Activated naive CD8-positive, alpha-beta T cell treated with anti-CD3 and anti-CD28 coated beads for 36 hours (primary cell): ENCODE data around the gene SKIDA1. TPM values are rescaled to one million over a fixed set of nuclear protein-coding genes. Genes with fewer than 3 reads are reported as not detected.
A peak's percentile ranks its signal among the peaks of the same experiment; 100 is the strongest.

ENCODE experiments used
- DNase-seq: peaks from one replicate; pipeline ENCODE4 v3.0.0; 2021
- H3K27ac Mint-ChIP-seq: one replicate; pipeline ENCODE4 v1.8.0; 2022; ENCODE audit warnings: mild to moderate bottlenecking, moderate library complexity, mixed read lengths
- H3K27me3 Mint-ChIP-seq: one replicate; pipeline ENCODE4 v1.8.0; 2022; ENCODE audit warnings: mild to moderate bottlenecking, mixed read lengths
- H3K36me3 Mint-ChIP-seq: one replicate; pipeline ENCODE4 v1.8.0; 2021; ENCODE audit warnings: mild to moderate bottlenecking, mixed read lengths
- H3K4me1 Mint-ChIP-seq: one replicate; pipeline ENCODE4 v1.8.0; 2021; ENCODE audit warnings: mixed read lengths
- H3K4me3 Mint-ChIP-seq: one replicate; pipeline ENCODE4 v1.8.0; 2022; ENCODE audit warnings: mild to moderate bottlenecking, moderate library complexity, mixed read lengths
- H3K9me3 Mint-ChIP-seq: one replicate; pipeline ENCODE4 v1.8.0; 2022; ENCODE audit warnings: mixed read lengths
- total RNA-seq, 2 experiments: library from RNA; stranded (reverse); gene quantifications; one replicate each; pipeline ENCODE4 v1.2.3, GENCODE V29; 2021

Gene SKIDA1
- total RNA-seq, 2 experiments from 2014 or later, result 0.54 TPM; not detected in 1

DNA sequence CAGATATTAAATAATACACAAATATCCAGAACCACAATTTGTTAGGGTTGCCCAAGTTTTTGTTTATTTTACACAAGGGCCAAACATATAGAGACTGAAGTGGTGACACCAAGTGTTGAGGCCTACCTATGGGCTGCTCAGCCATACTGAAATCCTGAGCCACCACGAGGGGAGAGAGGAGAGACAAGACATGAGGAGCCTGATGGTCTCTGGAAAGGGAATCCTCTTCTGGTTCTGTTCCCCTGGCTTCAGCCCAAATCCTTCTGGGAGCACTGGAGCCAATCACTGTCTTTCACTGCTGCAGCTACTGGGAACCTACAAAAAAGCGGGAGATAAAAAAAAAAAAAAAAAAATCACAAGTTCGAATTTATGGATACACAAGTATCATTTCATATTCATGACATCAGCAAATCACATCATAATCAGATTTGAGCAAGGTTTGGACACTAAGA, 1.9 kb downstream of the SKIDA1 start:
- Mint-ChIP-seq H3K4me1 (peaks cover 43% of the 10 kb centered on the region), H3K4me3 (no peak overlapping the region), H3K27me3 (peaks cover 92% of the 10 kb centered on the region)

DNA sequence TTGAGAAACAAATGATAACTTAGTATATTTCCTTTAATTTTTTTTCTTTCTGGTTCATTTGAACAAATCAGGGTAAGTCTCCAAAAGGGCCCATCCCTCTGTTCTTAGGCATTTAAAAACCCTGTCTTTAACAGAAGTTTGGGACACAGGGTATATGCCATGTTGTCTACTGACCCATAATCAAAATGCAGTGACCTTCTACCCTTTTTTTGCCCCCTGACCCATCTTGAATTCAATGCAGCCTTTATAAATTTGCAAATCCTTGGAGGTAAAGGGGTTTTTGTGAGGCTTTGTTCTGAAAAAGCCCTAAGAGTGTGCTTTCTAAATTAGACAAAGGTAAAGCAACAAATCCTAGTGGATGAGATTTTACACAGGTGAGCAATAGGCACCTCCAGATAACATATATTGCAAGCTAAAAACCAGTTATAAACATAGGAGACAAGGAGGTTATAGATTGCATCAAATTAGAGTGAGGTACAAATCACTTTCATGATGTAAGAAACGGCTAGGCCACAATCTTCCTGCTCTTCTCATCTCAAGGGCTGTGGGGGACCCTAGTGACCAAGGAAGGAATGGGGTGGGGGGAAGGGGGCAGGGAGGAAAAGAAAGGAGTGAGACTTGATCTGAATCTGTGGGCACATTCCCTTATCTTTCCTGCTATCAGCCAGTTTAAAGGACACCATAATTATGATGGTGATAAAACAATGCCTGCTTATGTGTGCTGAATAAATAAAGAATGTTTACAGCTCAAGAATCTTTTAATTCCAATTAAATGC, 2.7 kb downstream of the SKIDA1 start:
- H3K27ac Mint-ChIP-seq, result no peak overlapping the region
- no peaks in the 10 kb centered on the region for H3K9me3 Mint-ChIP-seq
- no peak for DNase-seq
- peaks cover 43% of the 10 kb centered on the region for H3K4me1 Mint-ChIP-seq
- H3K27me3 Mint-ChIP-seq, result peaks cover 92% of the 10 kb centered on the region
- no peaks in the 10 kb centered on the region for H3K36me3 Mint-ChIP-seq
- no peak overlapping the region for H3K4me3 Mint-ChIP-seq

More for the DNA sequence above, 1.9 kb downstream of the SKIDA1 start:
- Mint-ChIP-seq H3K36me3 (no peaks in the 10 kb centered on the region), H3K27ac (no peak overlapping the region), H3K9me3 (no peaks in the 10 kb centered on the region)
- no peak for DNase-seq

DNA sequence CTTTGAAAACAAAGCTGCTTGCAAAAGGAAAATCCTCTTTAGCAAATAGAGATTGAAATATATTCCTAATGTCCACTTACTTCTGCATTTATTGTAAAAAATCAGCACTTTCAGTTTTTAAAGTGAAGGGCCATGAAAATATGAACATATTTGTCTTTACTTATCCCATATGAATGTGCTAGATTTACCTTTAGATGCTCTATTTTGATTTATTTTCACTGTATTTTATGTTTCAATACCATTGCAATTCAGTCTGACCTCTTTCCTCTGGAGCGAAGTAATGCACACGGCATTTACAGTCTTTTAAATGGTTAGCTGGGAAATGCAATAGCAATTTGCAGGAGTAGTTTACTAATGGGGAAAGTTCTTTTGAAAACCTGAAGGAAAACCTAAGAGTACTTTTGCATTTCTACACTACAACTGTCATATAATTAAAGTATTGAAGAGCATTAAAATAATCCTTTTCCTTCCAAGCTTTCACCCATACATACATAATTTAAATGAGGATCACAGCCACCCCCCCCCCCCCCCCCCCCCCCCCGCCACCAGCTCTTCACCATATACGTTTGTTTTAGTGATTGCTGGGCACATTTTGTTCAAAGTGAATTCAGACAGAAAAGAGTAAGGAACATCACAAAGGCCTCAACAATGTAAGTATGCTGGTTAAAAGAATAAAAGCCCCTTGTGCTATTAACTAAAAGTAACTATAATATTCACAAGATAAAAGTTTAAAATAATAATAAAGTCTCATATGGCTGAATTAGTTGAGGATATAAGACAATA, 3.5 kb downstream of the SKIDA1 start:
- peaks cover 94% of the 10 kb centered on the region for H3K27me3 Mint-ChIP-seq
- no peaks in the 10 kb centered on the region for H3K9me3 Mint-ChIP-seq
- H3K27ac Mint-ChIP-seq, result no peak overlapping the region
- H3K4me3 Mint-ChIP-seq, result no peak overlapping the region
- H3K4me1 Mint-ChIP-seq, result peaks cover 44% of the 10 kb centered on the region
- no peak for DNase-seq
- H3K36me3 Mint-ChIP-seq, result no peaks in the 10 kb centered on the region

DNA sequence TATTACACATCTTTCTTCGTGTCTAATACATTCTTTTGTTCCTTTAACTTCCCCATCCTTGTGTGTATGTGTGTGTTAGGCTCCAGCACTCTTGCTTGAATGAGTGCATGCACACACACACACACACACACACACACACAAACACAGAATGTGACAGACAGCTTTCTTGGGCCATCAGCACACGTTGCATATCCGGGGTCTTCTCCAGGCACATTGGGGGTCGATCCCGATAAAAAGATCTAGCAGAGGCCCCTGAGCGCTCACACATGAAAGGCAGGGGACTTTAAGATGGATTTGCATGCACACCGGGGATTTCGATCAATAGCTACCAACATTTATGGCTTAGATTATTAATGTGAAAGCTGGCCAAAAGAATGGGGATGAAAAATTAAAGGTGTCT, 4.5 kb downstream of the SKIDA1 start:
- no peak overlapping the region for H3K4me3 Mint-ChIP-seq
- H3K4me1 Mint-ChIP-seq, result peaks cover 42% of the 10 kb centered on the region
- DNase-seq, result no peak
- peaks cover 1% of the 10 kb centered on the region for H3K36me3 Mint-ChIP-seq
- peaks cover 92% of the 10 kb centered on the region for H3K27me3 Mint-ChIP-seq
- H3K9me3 Mint-ChIP-seq, result no peaks in the 10 kb centered on the region
- H3K27ac Mint-ChIP-seq, result no peak overlapping the region

DNA sequence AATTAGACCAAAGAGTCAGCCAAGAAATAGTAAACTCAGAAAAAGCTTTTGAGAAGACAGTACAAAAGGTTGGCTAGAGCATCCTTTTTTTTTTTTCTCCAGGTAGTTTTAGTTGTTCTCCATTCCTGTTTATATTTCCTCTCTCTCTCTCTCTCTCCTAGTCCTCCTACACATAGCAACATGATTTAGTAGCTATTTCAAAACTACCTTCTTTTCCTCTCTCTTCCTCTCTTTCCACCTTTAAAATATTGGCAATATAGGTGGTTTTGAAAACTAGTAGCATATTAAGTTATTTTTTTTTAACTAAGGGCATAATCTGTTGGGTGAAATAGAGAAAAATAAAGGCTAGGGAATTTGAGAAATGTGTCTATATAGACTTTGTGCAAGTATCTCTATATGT, 5.0 kb downstream of the SKIDA1 start:
- H3K27ac Mint-ChIP-seq, result no peak overlapping the region
- H3K36me3 Mint-ChIP-seq, result peaks cover 3% of the 10 kb centered on the region
- H3K9me3 Mint-ChIP-seq, result no peaks in the 10 kb centered on the region
- H3K27me3 Mint-ChIP-seq, result peaks cover 93% of the 10 kb centered on the region
- peaks cover 45% of the 10 kb centered on the region for H3K4me1 Mint-ChIP-seq
- H3K4me3 Mint-ChIP-seq, result peak overlapping the region; percentile 42
- no peak for DNase-seq

DNA sequence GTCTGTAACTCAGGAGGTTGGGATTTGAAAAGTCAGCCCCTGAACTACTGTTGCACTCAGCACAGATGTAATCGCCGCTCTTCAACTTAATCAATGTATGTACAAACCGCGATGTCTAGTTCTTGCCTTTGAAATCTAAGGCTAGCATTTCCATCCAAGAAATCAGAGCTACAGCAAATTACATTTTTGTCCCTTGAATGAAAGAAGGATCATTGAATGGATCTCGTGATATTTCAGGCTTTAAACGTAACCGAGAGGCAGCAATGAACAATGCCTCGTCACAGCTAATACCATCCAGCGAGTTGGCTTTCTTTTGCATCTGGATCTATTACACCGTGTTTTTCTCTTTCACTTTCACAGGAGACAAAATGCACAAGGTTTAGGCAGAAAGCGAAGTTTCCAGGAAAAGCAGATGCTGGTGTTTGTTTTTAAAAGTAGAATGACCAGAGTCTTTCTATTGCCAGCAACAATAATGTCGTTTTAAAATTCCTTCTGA, 5.5 kb downstream of the SKIDA1 start:
- Mint-ChIP-seq H3K27ac (no peak overlapping the region), H3K36me3 (peaks cover 3% of the 10 kb centered on the region), H3K9me3 (no peaks in the 10 kb centered on the region), H3K27me3 (peaks cover 93% of the 10 kb centered on the region), H3K4me3 (peak overlapping the region; percentile 69), H3K4me1 (peaks cover 40% of the 10 kb centered on the region)
- no peak for DNase-seq

DNA sequence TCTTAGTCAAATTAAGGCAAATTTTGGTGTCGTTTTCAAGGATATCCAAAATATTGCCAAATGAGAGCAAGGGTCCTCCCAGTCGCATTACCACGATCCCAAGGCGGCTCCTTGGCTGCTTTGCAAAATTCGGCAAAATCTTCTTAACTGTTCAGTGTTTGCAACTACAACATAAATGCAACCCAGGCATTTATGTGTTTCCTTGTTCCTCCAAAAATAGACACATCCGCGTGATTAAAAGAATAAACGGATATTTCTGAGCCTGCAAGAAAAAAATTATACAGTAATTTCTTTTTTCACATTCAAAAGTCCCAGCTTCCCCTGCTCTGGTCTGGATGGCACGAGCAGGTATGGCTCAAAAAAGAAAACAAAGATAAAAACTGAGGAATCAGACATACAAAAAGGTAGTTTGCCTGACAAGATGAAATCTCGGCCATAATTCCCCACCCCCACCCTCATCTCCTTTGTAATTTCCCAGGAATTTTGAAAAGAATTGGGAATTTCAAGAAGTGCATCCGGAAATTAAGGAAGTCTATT, 6.0 kb downstream of the SKIDA1 start:
- peaks cover 35% of the 10 kb centered on the region for H3K4me1 Mint-ChIP-seq
- H3K27ac Mint-ChIP-seq, result no peak overlapping the region
- no peak for DNase-seq
- H3K4me3 Mint-ChIP-seq, result peak overlapping the region; percentile 69
- peaks cover 3% of the 10 kb centered on the region for H3K36me3 Mint-ChIP-seq
- H3K27me3 Mint-ChIP-seq, result peaks cover 93% of the 10 kb centered on the region
- H3K9me3 Mint-ChIP-seq, result no peaks in the 10 kb centered on the region

DNA sequence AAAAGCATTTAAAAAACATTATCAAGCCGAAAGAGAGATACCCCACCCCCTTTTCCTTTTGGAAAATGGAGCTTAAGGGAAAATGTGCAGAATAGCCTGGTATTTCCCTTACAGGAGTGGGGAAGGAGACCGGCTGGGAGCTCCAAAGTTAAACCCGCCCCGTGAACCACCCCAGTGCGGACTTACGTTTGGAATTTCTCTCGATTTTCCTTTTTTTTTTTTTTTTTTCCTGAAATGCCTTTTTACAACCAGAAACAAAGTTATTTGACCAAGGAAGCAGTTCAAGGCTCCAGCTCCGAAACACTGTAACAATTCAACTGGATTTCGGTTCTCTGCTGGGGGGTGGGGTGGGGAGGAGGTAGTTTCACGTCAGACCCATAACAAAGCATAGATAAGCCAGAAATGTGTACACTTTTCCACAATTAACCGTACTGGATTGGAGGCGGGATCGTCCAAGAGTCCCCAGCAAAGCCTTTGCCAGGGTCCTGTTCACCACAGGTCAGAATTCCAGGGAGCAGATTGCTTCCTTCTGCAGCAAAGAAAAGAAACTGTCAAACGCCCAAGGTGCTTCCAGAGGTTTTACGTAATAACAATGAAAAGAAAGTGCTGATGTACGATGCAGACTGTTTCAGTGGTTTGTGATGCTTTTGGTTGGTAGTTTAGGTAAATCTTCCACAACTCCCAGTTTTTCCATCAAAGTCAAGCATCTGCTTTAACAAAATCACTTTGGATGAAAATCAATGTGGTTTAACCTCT, 6.7 kb downstream of the SKIDA1 start:
- no peak overlapping the region for H3K27ac Mint-ChIP-seq
- no peaks in the 10 kb centered on the region for H3K9me3 Mint-ChIP-seq
- peaks cover 3% of the 10 kb centered on the region for H3K36me3 Mint-ChIP-seq

DNA sequence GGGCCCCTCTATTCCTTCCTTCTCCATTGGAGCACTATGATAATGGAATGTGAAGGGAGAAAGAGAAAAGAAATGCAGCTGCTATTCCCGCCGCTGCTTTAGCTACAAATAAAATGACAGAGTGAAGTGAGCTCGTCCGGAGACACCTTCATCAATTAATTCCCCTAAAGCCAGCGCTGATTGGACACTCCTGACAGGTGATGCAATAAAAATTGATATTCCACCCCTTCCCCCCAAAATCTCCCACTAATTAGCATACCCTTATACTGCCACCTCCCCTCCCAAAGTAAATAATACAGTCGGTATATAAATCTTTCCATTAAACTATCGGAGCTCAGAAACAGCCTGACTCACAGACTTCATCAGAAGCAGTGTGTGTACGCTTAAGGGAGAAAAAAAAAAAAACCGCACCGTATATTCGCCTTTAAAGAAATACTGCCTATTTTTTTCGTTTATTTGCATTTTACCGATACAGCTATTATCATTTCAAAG, 7.3 kb downstream of the SKIDA1 start:
- H3K36me3 Mint-ChIP-seq, result peaks cover 3% of the 10 kb centered on the region

More for the DNA sequence above, 6.7 kb downstream of the SKIDA1 start:
- peaks cover 93% of the 10 kb centered on the region for H3K27me3 Mint-ChIP-seq
- peak overlapping the region; percentile 79 for H3K4me3 Mint-ChIP-seq
- DNase-seq, result no peak
- peaks cover 35% of the 10 kb centered on the region for H3K4me1 Mint-ChIP-seq

DNA sequence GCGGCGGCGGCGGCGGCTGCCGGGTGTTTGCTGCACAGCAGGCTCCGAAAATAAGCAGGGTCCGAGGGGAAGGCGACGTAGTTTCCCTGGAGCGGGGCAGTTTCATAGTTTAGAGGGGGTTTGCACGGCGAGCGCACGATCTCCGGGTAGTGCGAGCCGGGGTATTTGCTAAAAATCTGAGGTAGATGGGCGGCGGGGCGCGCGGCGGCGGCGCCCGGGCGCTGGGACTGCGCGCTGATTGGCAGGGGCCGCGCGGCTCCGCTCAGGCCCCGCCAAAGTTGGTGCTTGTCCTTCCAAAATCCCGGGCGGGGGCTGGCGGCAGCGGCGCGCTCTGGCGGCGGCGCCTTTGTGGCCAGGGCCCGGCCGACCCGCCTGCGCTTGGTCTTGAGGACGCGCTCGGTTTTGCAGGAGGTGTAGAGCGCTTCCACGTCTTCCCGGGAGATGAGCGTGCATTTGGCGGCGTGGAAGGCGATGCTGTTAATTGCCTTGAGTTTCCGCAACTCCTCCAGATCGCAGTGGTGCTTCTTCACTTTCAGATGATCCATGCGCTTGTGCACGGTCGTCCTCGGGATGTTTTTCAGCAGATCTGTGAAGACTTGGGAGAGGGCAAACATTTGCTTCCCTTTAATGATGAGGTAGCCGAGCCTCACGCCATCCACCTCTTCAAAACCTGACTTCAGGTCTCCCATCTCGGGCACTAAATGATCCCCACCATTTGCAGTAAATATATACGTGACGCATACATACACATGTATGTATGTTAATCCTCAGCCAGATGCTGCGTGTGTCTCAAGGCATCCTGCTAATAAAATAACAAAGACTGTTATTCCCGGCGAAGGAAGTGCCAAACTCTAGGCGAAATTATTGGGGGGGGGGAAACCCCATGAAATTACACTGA, 8.1 kb downstream of the SKIDA1 start:
- H3K36me3 Mint-ChIP-seq, result peaks cover 3% of the 10 kb centered on the region
- H3K27ac Mint-ChIP-seq, result no peak overlapping the region
- peak; percentile 36 for DNase-seq
- H3K4me3 Mint-ChIP-seq, result peak overlapping the region; percentile 79
- peaks cover 93% of the 10 kb centered on the region for H3K27me3 Mint-ChIP-seq
- peaks cover 35% of the 10 kb centered on the region for H3K4me1 Mint-ChIP-seq
- H3K9me3 Mint-ChIP-seq, result no peaks in the 10 kb centered on the region

More for the DNA sequence above, 7.3 kb downstream of the SKIDA1 start:
- H3K27me3 Mint-ChIP-seq, result peaks cover 93% of the 10 kb centered on the region
- peaks cover 35% of the 10 kb centered on the region for H3K4me1 Mint-ChIP-seq
- no peak for DNase-seq
- H3K4me3 Mint-ChIP-seq, result peak overlapping the region; percentile 79
- no peak overlapping the region for H3K27ac Mint-ChIP-seq
- no peaks in the 10 kb centered on the region for H3K9me3 Mint-ChIP-seq

DNA sequence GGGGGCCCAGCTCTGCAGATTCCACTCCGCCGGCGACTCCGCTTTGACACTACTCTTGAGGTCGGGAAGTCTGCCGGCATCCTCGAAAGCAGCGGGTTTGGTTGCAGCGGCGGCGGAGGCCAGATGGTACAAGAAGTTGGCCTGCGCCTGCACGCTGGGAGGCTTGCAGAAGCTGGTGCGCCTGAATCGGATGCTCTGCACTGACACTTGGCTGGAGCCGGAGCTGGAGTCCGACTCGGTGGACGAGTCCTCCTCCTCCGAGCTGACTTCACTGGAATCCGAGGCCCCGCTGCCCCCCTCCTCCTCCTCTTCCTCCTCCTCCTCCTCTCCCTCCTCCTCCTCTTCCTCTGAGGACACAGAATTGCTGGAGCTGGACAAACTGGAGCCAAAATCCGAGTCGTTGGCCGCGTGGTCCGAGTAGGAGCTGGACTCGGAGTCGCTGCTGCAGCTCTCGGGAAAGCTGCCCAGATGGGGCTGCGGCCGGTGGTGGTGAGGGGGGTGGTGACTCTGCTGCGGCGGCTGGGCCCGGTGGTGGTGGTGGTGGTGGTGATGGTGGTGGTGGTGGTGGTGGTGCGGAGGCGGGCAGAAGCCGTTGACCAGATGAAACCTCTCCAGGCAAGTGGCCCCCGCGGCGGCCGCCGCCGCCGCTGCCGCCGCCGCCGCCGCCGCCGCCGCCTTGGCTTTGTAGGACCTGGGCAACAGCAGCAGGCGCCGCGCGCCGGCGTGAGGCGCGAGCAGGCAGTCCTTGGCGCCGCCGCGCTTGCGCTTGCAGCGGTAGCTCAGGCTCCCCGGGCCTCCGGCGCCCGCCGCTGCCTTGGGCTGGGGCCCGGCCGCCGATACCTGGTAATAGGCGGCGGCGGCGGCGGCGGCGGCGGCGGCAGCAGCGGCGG, 9.0 kb downstream of the SKIDA1 start:
- DNase-seq, result peak; percentile 64
- Mint-ChIP-seq H3K27ac (no peak overlapping the region), H3K27me3 (peaks cover 96% of the 10 kb centered on the region), H3K4me1 (peaks cover 35% of the 10 kb centered on the region), H3K4me3 (peak overlapping the region; percentile 79), H3K36me3 (peaks cover 3% of the 10 kb centered on the region), H3K9me3 (no peaks in the 10 kb centered on the region)

DNA sequence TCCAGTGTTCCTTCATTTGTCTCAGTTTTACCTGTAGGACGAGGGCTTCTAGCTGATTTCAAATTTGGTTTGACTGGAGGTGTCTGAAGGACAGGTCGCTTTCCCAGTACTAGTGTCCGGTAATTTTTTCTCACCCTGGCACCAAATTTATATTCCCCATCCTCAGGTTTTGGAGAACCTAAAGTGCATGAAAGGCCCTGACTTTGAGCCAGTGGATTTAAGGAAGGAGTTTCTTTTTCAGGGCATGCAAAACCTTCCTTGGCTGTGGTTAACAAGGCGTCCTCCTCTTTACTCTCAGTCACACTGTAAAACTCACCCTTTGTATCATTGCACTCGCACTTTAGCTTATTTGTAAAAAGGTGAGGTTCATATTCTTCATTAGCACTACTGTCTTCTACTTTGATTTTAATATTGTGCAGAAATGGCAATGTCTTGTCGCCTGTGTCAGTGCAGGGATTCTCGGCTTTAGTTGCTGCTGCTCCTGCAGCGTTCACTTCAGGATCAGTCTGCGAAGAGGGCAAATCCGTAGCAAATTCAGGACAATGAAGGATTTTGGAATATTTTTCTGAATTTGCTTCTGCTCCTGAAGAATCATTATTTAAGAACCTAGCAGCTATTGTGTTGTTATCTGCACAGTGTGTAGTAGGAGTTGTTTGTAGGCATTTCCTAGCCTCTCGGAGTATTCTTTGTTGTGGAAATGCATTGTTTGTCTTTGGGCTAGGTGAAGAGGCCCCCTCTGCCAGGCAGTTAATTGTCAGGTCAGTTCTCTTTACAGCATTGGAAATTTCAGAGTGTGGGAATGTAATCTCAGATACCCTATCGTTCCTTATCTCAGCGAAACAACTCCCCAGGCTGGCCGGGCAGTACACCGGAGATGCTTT, 9.9 kb downstream of the SKIDA1 start:
- H3K27ac Mint-ChIP-seq, result no peak overlapping the region
- peaks cover 3% of the 10 kb centered on the region for H3K36me3 Mint-ChIP-seq
- no peak for DNase-seq
- H3K4me1 Mint-ChIP-seq, result peaks cover 34% of the 10 kb centered on the region
- peaks cover 96% of the 10 kb centered on the region for H3K27me3 Mint-ChIP-seq
- H3K9me3 Mint-ChIP-seq, result no peaks in the 10 kb centered on the region
- H3K4me3 Mint-ChIP-seq, result peak overlapping the region; percentile 71
